ENCODE data around the gene MAD2L2.

Gene MAD2L2

GRCh38 chr1:11658542-11658941, 22.4 kb downstream of the MAD2L2 start:
- H3K27me3 ChIP-seq (ENCODE audit: control insufficient read depth, low read length), result peaks cover 7% of the 10 kb centered on the region
- no peaks in the 10 kb centered on the region for H3K9me2 ChIP-seq (replicated peaks; ENCODE audit: control insufficient read depth, low read length)
- H3K79me2 ChIP-seq (ENCODE audit: control insufficient read depth, low read length), result no peaks in the 10 kb centered on the region
- H3K4me3 ChIP-seq (ENCODE audit: low read length), result no peak overlapping the region
- H4K20me1 ChIP-seq (ENCODE audit: control insufficient read depth, insufficient read depth, low read depth, low read length), result no peaks in the 10 kb centered on the region
- no peaks in the 10 kb centered on the region; the same call in 1 of the 2 replicates for H3K36me3 ChIP-seq (ENCODE audit: control insufficient read depth, low read length)
- H3K4me1 ChIP-seq (ENCODE audit: control insufficient read depth, low read length), result peaks cover 13% of the 10 kb centered on the region
- peaks cover 4% of the 10 kb centered on the region; the same call in 1 of the 2 replicates for H3F3A ChIP-seq (ENCODE audit: control insufficient read depth, insufficient read depth)
- TF ChIP-seq CTCF (IDR thresholded peaks at IDR 0.05; ENCODE audit: low read depth, low read length, poor library complexity, severe bottlenecking), result no peak
- TF ChIP-seq EZH2phosphoT487 (IDR thresholded peaks at IDR 0.05; ENCODE audit: borderline replicate concordance, low read length), result no peak
- H3K9me3 ChIP-seq (ENCODE audit: control insufficient read depth, insufficient read depth, low read length), result no peaks in the 10 kb centered on the region
- no peak overlapping the region for H3K4me2 ChIP-seq (ENCODE audit: low read length)
- H3K27ac ChIP-seq (ENCODE audit: low read depth, low read length), result no peak overlapping the region

DNA sequence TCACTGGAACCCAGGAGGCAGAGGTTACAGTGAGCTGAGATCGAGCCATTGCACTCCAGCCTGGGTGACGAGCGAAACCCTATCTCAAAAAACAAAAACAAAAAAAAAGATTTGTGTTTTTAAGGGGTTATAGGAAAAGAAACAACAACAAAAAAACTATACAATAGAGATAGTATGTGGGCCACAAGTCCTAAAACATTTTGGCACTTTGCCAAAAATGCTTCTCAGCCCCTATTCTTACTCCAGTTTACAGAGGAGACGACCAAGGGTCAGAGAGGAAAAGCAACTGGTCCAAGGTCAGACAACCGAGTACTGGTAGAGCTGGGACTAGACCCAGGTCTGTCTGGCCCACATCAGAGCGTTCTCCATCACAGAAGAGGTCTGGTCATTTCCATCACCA, 23.3 kb downstream of the MAD2L2 start:
- no peak overlapping the region for H3K4me2 ChIP-seq (ENCODE audit: low read length)
- H3K4me1 ChIP-seq (ENCODE audit: control insufficient read depth, low read length), result peaks cover 13% of the 10 kb centered on the region
- H3K36me3 ChIP-seq (ENCODE audit: control insufficient read depth, low read length), result no peaks in the 10 kb centered on the region; the same call in 1 of the 2 replicates
- no peaks in the 10 kb centered on the region for H3K79me2 ChIP-seq (ENCODE audit: control insufficient read depth, low read length)
- H4K20me1 ChIP-seq (ENCODE audit: control insufficient read depth, insufficient read depth, low read depth, low read length), result no peaks in the 10 kb centered on the region
- H3F3A ChIP-seq (ENCODE audit: control insufficient read depth, insufficient read depth), result peaks cover 4% of the 10 kb centered on the region; the same call in 1 of the 2 replicates
- no peak overlapping the region for H3K27ac ChIP-seq (ENCODE audit: low read depth, low read length)
- H3K9me2 ChIP-seq (replicated peaks; ENCODE audit: control insufficient read depth, low read length), result no peaks in the 10 kb centered on the region
- TF ChIP-seq CTCF (IDR thresholded peaks at IDR 0.05; ENCODE audit: low read depth, low read length, poor library complexity, severe bottlenecking) (no peak), EZH2phosphoT487 (IDR thresholded peaks at IDR 0.05; ENCODE audit: borderline replicate concordance, low read length) (no peak)
- H3K4me3 ChIP-seq (ENCODE audit: low read length), result no peak overlapping the region
- no peaks in the 10 kb centered on the region for H3K9me3 ChIP-seq (ENCODE audit: control insufficient read depth, insufficient read depth, low read length)
- H3K27me3 ChIP-seq (ENCODE audit: control insufficient read depth, low read length), result peaks cover 7% of the 10 kb centered on the region

GRCh38 chr1:11654939-11655808, 25.8 kb downstream of the MAD2L2 start:
- Histone ChIP-seq H3K4me2 (ENCODE audit: low read length) (peak overlapping the region; percentile 68), H3K9me3 (ENCODE audit: control insufficient read depth, insufficient read depth, low read length) (no peaks in the 10 kb centered on the region), H3K4me1 (ENCODE audit: control insufficient read depth, low read length) (peaks cover 20% of the 10 kb centered on the region), H4K20me1 (ENCODE audit: control insufficient read depth, insufficient read depth, low read depth, low read length) (no peaks in the 10 kb centered on the region), H3F3A (ENCODE audit: control insufficient read depth, insufficient read depth) (peaks cover 11% of the 10 kb centered on the region), H3K27ac (ENCODE audit: low read depth, low read length) (no peak overlapping the region), H3K4me3 (ENCODE audit: low read length) (peak overlapping the region; percentile 75), H3K9me2 (replicated peaks; ENCODE audit: control insufficient read depth, low read length) (no peaks in the 10 kb centered on the region), H3K27me3 (ENCODE audit: control insufficient read depth, low read length) (peaks cover 14% of the 10 kb centered on the region), H3K36me3 (ENCODE audit: control insufficient read depth, low read length) (no peaks in the 10 kb centered on the region; the same call in 1 of the 2 replicates), H3K79me2 (ENCODE audit: control insufficient read depth, low read length) (no peaks in the 10 kb centered on the region)
- TF ChIP-seq EZH2phosphoT487 (IDR thresholded peaks at IDR 0.05; ENCODE audit: borderline replicate concordance, low read length), result no peak
- no peak for TF ChIP-seq CTCF (IDR thresholded peaks at IDR 0.05; ENCODE audit: low read depth, low read length, poor library complexity, severe bottlenecking)

All from DOHH2 (cell line).